GM12878 (cell line): Measurements from ENCODE around the gene DIP2C. TPM values are rescaled to one million over a fixed set of nuclear protein-coding genes. Genes with fewer than 3 reads are reported as not detected.

Experiments used
- ATAC-seq: fragments of 200-7000 bp; cut with Tn5 transposase; 3 replicates; pipeline ENCODE4 v1.9.1; 2020; ENCODE audit warnings: mild to moderate bottlenecking, moderate library complexity
- BruUV-seq: library from RNA; stranded (reverse); fragments of 400-500 nt; replicated peaks from 2 replicates; lab custom pipeline; 2021; lab: Mats Ljungman, UMichigan
- CTCF ChIA-PET: fragments of 300-600 bp; sonication (Branson Sonifier 250); formaldehyde crosslinking; extraction: SDS; loops from one replicate; lab custom pipeline; 2021; ENCODE audit warnings: inconsistent platforms; lab: Yijun Ruan, JAX
- POLR2A ChIA-PET: fragments of 350-600 bp; formaldehyde crosslinking; extraction: SDS; loops from one replicate; lab custom pipeline; 2021; ENCODE audit warnings: inconsistent platforms; lab: Charles Lee
- RAD21 ChIA-PET: fragments of 300-600 bp; sonication (Branson Sonifier 250); formaldehyde crosslinking; loops from one replicate; lab custom pipeline; 2023; ENCODE audit warnings: antibody characterized with exemption; ENCODE audit not compliant: unreplicated experiment; lab: Charles Lee
- SMC1A ChIA-PET: fragments of 300-600 bp; sonication (Branson Sonifier 250); formaldehyde crosslinking; loops from one replicate; lab custom pipeline; 2023; ENCODE audit not compliant: unreplicated experiment, uncharacterized antibody; lab: Charles Lee
- DNase-seq: peaks from one replicate; pipeline ENCODE4 v3.0.0-alpha.2; 2011; ENCODE audit warnings: low read depth, low spot score
- FAIRE-seq: peaks from 3 replicates; lab custom pipeline; 2011; peaks lifted over from hg19 to GRCh38; lab: Jason Lieb, UNC
- H2AFZ ChIP-seq: 2 replicates; pipeline ENCODE4 v1.6.0; 2011; ENCODE audit warnings: low read depth, low read length, control low read depth; ENCODE audit not compliant: control insufficient read depth
- H3K27ac ChIP-seq: 2 replicates; pipeline ENCODE4 v1.5.1; 2011; ENCODE audit warnings: control low read depth; ENCODE audit not compliant: control insufficient read depth, insufficient read depth
- H3K27me3 ChIP-seq, 2 experiments: replicated peaks in 1 of 2; 2 replicates each; pipeline versions ENCODE4 v1.6.0 to v1.6.1; 2011; ENCODE audit warnings: low read length in 1 of 2; ENCODE audit not compliant: control insufficient read depth in 2 of 2, insufficient read depth in 2 of 2
- H3K36me3 ChIP-seq, 2 experiments: 2 replicates each; pipeline ENCODE4 v1.5.1; 2011; ENCODE audit warnings: low read length in 1 of 2; ENCODE audit not compliant: control insufficient read depth in 2 of 2, insufficient read depth in 2 of 2
- H3K4me1 ChIP-seq: 2 replicates; pipeline ENCODE4 v1.6.1; 2011; ENCODE audit warnings: mild to moderate bottlenecking, low read length, moderate library complexity, mixed read lengths; ENCODE audit not compliant: control insufficient read depth, insufficient read depth
- H3K4me2 ChIP-seq: 2 replicates; pipeline ENCODE4 v1.6.0; 2011; ENCODE audit warnings: control low read depth; ENCODE audit not compliant: control insufficient read depth, insufficient read depth
- H3K4me3 ChIP-seq: fragments of 200-600 bp; sonication (generic); 2 replicates; pipeline ENCODE4 v1.5.1; 2016
- H3K79me2 ChIP-seq: 2 replicates; pipeline ENCODE4 v1.6.0; 2011; ENCODE audit warnings: low read length; ENCODE audit not compliant: control insufficient read depth, insufficient read depth
- H3K9ac ChIP-seq: 2 replicates; pipeline ENCODE4 v1.8.0; 2011; ENCODE audit warnings: low read length, control low read depth, mixed read lengths; ENCODE audit not compliant: control insufficient read depth, insufficient read depth
- H3K9me3 ChIP-seq: replicated peaks from 3 replicates; pipeline ENCODE4 v1.5.1; 2011; ENCODE audit warnings: mild to moderate bottlenecking, low read length; ENCODE audit not compliant: control insufficient read depth, insufficient read depth
- H4K20me1 ChIP-seq: 2 replicates; pipeline ENCODE4 v1.6.0; 2011; ENCODE audit not compliant: control insufficient read depth, insufficient read depth
- KLF5 ChIP-seq: fragments of 450-650 bp; IDR thresholded peaks from 2 replicates; pipeline ENCODE4 v1.6.1; 2014; ENCODE audit warnings: mild to moderate bottlenecking; ENCODE audit not compliant: partially characterized antibody
- PKNOX1 ChIP-seq: fragments of 450-650 bp; IDR thresholded peaks from 2 replicates; pipeline ENCODE4 v1.6.1; 2016; ENCODE audit warnings: mild to moderate bottlenecking
- RB1 ChIP-seq: fragments of 450-650 bp; formaldehyde crosslinking; IDR thresholded peaks from 2 replicates; pipeline ENCODE4 v1.6.1; 2017; ENCODE audit warnings: mild to moderate bottlenecking, borderline replicate concordance
- RBBP5 ChIP-seq: fragments of 200-600 bp; sonication (generic); conservative IDR thresholded peaks from 2 replicates; pipeline ENCODE4 v1.6.1; 2016
- REST ChIP-seq: IDR thresholded peaks from 2 replicates; pipeline ENCODE4 v1.6.1; 2012; ENCODE audit warnings: mild to moderate bottlenecking, low read depth, low read length
- SKIL ChIP-seq: fragments of 450-650 bp; IDR thresholded peaks from 2 replicates; pipeline ENCODE4 v1.6.1; 2017; ENCODE audit warnings: mild to moderate bottlenecking, low read depth, inconsistent platforms; ENCODE audit not compliant: poor library complexity, severe bottlenecking
- SREBF2 ChIP-seq: IDR thresholded peaks from 2 replicates; pipeline ENCODE4 v1.6.1; 2012; ENCODE audit warnings: mild to moderate bottlenecking, low read length
- ZBTB4 ChIP-seq: fragments of 450-650 bp; formaldehyde crosslinking; IDR thresholded peaks from 2 replicates; pipeline ENCODE4 v1.4.0; 2022; ENCODE audit warnings: mild to moderate bottlenecking, moderate library complexity
- ZNF274 ChIP-seq: IDR thresholded peaks from one replicate; pipeline ENCODE4 v1.8.0; 2011; ENCODE audit not compliant: insufficient read length, insufficient read depth
- WGBS: methylation state at CpG from one replicate; pipeline ENCODE4 v1.1.6; 2016; ENCODE audit warnings: low lambda C conversion rate; ENCODE audit not compliant: insufficient replicate concordance, insufficient coverage; ENCODE audit errors: missing lambda C conversion rate; 5-methylcytosine and 5-hydroxymethylcytosine counted together
- in situ Hi-C: fragments of 300-500 bp; cut with MboI; formaldehyde crosslinking; loops from 9 replicates; pipeline ENCODE4 v1.14.3; 2018; ENCODE audit warnings: mixed read lengths
- intact Hi-C: fragments of 100-400 bp; cut with micrococcal nuclease; formaldehyde crosslinking; loops from one replicate; pipeline ENCODE4 v1.14.2; 2022; ENCODE audit not compliant: unreplicated experiment
- polyA plus RNA-seq, 11 experiments: library from polyadenylated mRNA; depleted of rRNA in 4 of 11; unstranded in 6 of 11; stranded (reverse) in 5 of 11; fragments of >200 nt; fragmentation: Nextera tagmentation in 4 of 11; fragmentation: Illumina TruSeq in 1 of 11; extraction: Ambion mirVana in 4 of 11; extraction: Trizol in 1 of 11; gene quantifications; 1 replicate in 1 of 11; 2 replicates in 10 of 11; pipeline versions ENCODE4 v1.2.1 to v1.2.3, GENCODE V29; 2011 to 2016; ENCODE audit warnings: inconsistent platforms in 2 of 11, missing spikeins in 2 of 11, low read depth in 1 of 11
- total RNA-seq, 4 experiments: library from RNA; depleted of rRNA in 3 of 4; stranded (reverse); fragments of >200 nt in 3 of 4; fragmentation: Illumina TruSeq in 1 of 4; extraction: Trizol in 1 of 4; gene quantifications; 2 replicates each; pipeline versions ENCODE4 v1.2.1 to v1.2.3, GENCODE V29; 2013 to 2021

The DIP2C gene
- total and polyA plus RNA-seq, 10 of the 15 experiments (the other 5 are each of a cell fraction or from before 2014, with no cell fraction given): 0.01 to 0.10 (median 0.06) TPM

- TF ChIP-seq ZNF274: no peak
- TF ChIP-seq SREBF2: no peak
- TF ChIP-seq, all 136 proteins: peak for 0
Measured at GRCh38 chr10:614790-615582, 74.5 kb downstream of the DIP2C start (continued).

- Histone ChIP-seq H3K27ac (no peak overlapping the region), H3K9ac (no peak overlapping the region), H2AFZ (no peak overlapping the region), H3K27me3 (no peaks in the 10 kb centered on the region), H3K4me3 (no peak overlapping the region), H4K20me1 (no peaks in the 10 kb centered on the region), H3K9me3 (no peaks in the 10 kb centered on the region), H3K79me2 (no peaks in the 10 kb centered on the region), H3K4me1 (no peaks in the 10 kb centered on the region), H3K4me2 (no peak overlapping the region), H3K36me3 (no peaks in the 10 kb centered on the region)
- BruUV-seq: no TSS peak
- DNase-seq: no peak
- no peak for FAIRE-seq
- intact Hi-C loops: no loop called here
- CTCF ChIA-PET: no interaction called here
- RAD21 ChIA-PET: no interaction called here
- WGBS: 53% methylated on average over 15 of the region's 15 CpGs
- no peak for ATAC-seq
- SMC1A ChIA-PET: no interaction called here
- in situ Hi-C loops: no loop called here
- POLR2A ChIA-PET: no interaction called here
- no peak for TF ChIP-seq RBBP5
- no peak for TF ChIP-seq KLF5
- no peak for TF ChIP-seq PKNOX1
- no peak for TF ChIP-seq RB1
- TF ChIP-seq ZBTB4 (CRISPR knock-in tag): no peak
- no peak for TF ChIP-seq REST
- TF ChIP-seq SKIL: no peak
Measured at GRCh38 chr10:614139-614711, 75.2 kb downstream of the DIP2C start.
